GM10266 (cell line): Measurements from ENCODE around the gene CFAP206.

Experiments
- DNase-seq: peaks from one replicate; pipeline ENCODE4 v3.0.0; 2012; ENCODE audit errors: extremely low spot score
- TF ChIP-seq, protein P1 (sequence below): IDR thresholded peaks from 2 replicates; pipeline ENCODE4 v1.5.1; 2012; ENCODE audit warnings: mild to moderate bottlenecking, low read depth; ENCODE audit not compliant: control insufficient read depth, insufficient read depth; ENCODE audit errors: missing control alignments

CFAP206 gene

GRCh38 chr6:87376643-87377042 is 31.1 kb upstream of the CFAP206 start:
- TF ChIP-seq, protein P1, sequence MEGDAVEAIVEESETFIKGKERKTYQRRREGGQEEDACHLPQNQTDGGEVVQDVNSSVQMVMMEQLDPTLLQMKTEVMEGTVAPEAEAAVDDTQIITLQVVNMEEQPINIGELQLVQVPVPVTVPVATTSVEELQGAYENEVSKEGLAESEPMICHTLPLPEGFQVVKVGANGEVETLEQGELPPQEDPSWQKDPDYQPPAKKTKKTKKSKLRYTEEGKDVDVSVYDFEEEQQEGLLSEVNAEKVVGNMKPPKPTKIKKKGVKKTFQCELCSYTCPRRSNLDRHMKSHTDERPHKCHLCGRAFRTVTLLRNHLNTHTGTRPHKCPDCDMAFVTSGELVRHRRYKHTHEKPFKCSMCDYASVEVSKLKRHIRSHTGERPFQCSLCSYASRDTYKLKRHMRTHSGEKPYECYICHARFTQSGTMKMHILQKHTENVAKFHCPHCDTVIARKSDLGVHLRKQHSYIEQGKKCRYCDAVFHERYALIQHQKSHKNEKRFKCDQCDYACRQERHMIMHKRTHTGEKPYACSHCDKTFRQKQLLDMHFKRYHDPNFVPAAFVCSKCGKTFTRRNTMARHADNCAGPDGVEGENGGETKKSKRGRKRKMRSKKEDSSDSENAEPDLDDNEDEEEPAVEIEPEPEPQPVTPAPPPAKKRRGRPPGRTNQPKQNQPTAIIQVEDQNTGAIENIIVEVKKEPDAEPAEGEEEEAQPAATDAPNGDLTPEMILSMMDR, result no peak
- DNase-seq, result no peak

DNA sequence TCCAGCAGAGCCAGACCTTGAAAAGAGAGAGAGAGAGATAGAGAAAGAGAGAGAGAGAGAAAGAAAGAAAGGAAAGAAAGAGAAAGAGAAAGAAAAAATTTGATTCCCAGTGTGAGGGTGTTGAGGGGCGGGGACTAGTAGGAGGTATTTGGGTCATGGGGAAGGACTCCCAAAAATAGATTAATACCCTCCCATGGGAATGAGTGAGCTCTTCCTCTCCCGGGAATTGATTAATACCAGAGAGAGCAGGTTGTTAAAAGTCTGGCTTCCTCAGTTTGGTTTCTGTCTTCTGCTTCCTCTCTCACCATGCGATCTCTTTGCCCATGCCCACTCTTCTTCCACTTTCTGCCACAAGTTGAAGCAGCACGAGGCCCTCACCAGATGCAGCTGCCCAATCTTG is 28.8 kb upstream of the CFAP206 start:
- TF ChIP-seq, protein P1, result no peak
- no peak for DNase-seq

DNA sequence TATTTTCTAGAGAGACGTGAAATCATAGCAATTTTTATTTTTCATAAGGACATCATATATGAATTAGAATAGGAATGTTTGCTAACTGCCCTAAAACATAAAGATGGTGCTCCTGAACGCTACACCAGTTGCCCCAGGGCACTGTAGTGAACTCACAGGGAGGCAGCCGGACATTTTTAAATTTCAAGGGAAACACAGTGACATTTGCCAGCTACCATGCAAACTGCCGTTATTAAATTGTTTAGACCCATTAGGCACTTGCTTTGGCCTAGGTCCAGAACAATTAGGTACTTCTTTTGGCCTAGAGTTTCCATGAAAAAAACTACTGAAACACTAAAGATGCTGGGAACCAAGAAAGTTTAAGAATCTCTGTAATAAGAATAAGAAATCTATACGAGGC is 24.9 kb upstream of the CFAP206 start:
- TF ChIP-seq, protein P1, result no peak
- no peak for DNase-seq

GRCh38 chr6:87384038-87384437 is 23.7 kb upstream of the CFAP206 start:
- DNase-seq, result no peak
- TF ChIP-seq, protein P1, result no peak

GRCh38 chr6:87384449-87384848 is 23.3 kb upstream of the CFAP206 start:
- no peak for DNase-seq
- TF ChIP-seq, protein P1, result no peak

DNA sequence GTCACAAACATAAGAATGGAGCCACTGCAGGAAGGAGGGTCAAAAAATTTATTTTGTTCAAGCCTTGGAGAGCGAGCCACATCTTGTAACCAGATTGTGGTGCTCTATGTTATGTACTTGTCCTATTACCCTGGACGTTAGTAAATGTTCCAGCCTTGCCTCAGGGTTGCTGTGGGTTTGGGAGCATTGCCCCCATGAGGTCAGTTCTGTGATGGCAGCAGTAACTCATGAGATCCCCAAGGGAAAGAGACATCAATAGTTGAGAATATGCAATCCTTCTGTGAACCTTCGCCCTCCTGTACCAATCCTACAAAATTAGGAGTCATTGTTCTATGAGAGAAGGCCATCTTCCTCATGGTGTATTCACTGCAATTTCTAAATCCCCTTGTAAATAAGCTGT is 16.4 kb upstream of the CFAP206 start:
- DNase-seq, result peak; percentile 46
- TF ChIP-seq, protein P1, result peak; percentile 74

GRCh38 chr6:87393026-87393622 is 14.6 kb upstream of the CFAP206 start:
- peak; percentile 38 for DNase-seq
- TF ChIP-seq, protein P1, result peak; percentile 67
